Left lung (tissue), 10 donors: ENCODE results near the gene BACH2. TPM values are rescaled to one million over a fixed set of nuclear protein-coding genes. Genes with fewer than 3 reads are reported as not detected.

ENCODE experiments used
- ATAC-seq: fragments of 200-7000 bp; cut with Tn5 transposase; one replicate; pipeline ENCODE4 v1.9.1; 2020; ENCODE audit warnings: moderate library complexity
- DNase-seq, 4 donors: peaks; one replicate each; pipeline ENCODE4 v3.0.0-alpha.2; 2013 to 2020
- H3K27ac ChIP-seq, 2 donors: fragments of 200-600 bp; sonication (generic) in 1 of 2; one replicate each; pipeline versions ENCODE4 v1.5.0 to v1.8.0; 2020 to 2021
- H3K27me3 ChIP-seq, 2 donors: fragments of 200-600 bp; sonication (generic) in 1 of 2; one replicate each; pipeline versions ENCODE4 v1.5.0 to v1.8.0; 2020 to 2021
- H3K36me3 ChIP-seq, 2 donors: fragments of 200-600 bp; sonication (generic) in 1 of 2; one replicate each; pipeline versions ENCODE4 v1.5.0 to v1.8.0; 2020 to 2021
- H3K4me1 ChIP-seq, 2 donors: fragments of 200-600 bp; one replicate each; pipeline ENCODE4 v1.8.0; 2021
- H3K4me3 ChIP-seq, 2 donors: fragments of 200-600 bp; sonication (generic) in 1 of 2; one replicate each; pipeline versions ENCODE4 v1.5.0 to v1.8.0; 2020 to 2021; ENCODE audit warnings: mild to moderate bottlenecking in 1 of 2
- H3K9me3 ChIP-seq, 2 donors: fragments of 200-600 bp; sonication (generic) in 1 of 2; one replicate each; pipeline versions ENCODE4 v1.5.0 to v1.8.0; 2020 to 2021
- intact Hi-C, 2 donors: fragments of 100-400 bp; cut with DNase I; formaldehyde crosslinking; loops; one replicate each; pipeline versions ENCODE4 v1.11.2 to v1.14.2; 2022
- polyA plus RNA-seq, 6 donors: library from polyadenylated mRNA; unstranded; fragments of 120-200 nt; gene quantifications; one replicate each; pipeline ENCODE4 v1.2.1, GENCODE V29; 2013; ENCODE audit not compliant: insufficient read length in 6 of 6
- total RNA-seq, 2 donors: library from RNA; stranded (reverse); fragmentation: NEBNext Ultra II Directional; extraction: Animal tissue kit (Norgen Biotek cat#: 25700); gene quantifications; one replicate each; pipeline ENCODE4 v1.2.1, GENCODE V29; 2021
- TF ChIP-seq, protein P1 (sequence below), 2 donors: fragments of 200-600 bp; sonication (generic) in 1 of 2; IDR thresholded peaks; one replicate each; pipeline versions ENCODE4 v1.5.0 to v1.8.0; 2021; ENCODE audit warnings: antibody characterized with exemption in 2 of 2
- donor health status: DM: no; HTN: yes; CAD: no.
- donor health status: DM: no; HTN: no; CAD: no.

The BACH2 gene
- total and polyA plus RNA-seq, 8 donors, result 3.8 to 10.6 (median 8.9) TPM

DNA sequence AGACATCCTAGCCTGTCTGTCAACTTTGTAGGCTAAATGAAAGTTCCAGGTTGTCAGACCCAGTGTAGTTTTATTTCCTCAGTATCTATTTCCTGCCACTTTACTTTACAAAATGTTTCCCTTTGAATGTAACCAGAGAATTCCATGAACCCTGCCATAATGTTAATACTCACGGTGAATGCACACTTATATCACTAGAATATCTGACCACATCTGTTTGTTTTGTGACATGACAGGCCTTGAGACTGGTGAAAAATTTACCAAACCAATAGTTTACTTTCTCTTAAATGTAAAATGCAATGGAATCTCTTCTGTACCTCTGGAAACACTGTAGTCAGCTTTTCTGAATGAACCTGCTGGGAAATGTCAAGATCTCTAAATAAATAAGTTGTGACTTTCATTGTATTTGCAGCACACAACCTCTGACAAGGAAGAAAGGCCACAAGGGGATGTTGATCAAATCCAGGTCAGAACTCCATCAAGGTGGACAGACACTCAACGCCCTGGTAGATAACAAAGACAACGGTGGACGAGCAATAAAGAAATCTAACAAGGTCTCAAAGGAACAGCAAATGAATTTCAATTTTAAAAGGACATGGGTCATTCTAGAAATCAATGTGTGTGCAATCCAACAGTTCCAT is 59.2 kb downstream of the BACH2 start:
- Histone ChIP-seq H3K9me3 (no peaks in the 10 kb centered on the region), H3K4me1 (no peaks in the 10 kb centered on the region), H3K36me3 (no peaks in the 10 kb centered on the region), H3K27me3 (no peaks in the 10 kb centered on the region), H3K4me3 (no peak overlapping the region), H3K27ac (no peak overlapping the region)
- no peak for ATAC-seq
- TF ChIP-seq, protein P1, sequence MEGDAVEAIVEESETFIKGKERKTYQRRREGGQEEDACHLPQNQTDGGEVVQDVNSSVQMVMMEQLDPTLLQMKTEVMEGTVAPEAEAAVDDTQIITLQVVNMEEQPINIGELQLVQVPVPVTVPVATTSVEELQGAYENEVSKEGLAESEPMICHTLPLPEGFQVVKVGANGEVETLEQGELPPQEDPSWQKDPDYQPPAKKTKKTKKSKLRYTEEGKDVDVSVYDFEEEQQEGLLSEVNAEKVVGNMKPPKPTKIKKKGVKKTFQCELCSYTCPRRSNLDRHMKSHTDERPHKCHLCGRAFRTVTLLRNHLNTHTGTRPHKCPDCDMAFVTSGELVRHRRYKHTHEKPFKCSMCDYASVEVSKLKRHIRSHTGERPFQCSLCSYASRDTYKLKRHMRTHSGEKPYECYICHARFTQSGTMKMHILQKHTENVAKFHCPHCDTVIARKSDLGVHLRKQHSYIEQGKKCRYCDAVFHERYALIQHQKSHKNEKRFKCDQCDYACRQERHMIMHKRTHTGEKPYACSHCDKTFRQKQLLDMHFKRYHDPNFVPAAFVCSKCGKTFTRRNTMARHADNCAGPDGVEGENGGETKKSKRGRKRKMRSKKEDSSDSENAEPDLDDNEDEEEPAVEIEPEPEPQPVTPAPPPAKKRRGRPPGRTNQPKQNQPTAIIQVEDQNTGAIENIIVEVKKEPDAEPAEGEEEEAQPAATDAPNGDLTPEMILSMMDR (IDR thresholded peaks at IDR 0.05), result no peak
- no peak for DNase-seq
- intact Hi-C loops, result loop anchor here in 1 of 2 donors (10.0 kb wide), 1 partner anchor 47 kb away; no protein-coding TSS in a partner anchor

DNA sequence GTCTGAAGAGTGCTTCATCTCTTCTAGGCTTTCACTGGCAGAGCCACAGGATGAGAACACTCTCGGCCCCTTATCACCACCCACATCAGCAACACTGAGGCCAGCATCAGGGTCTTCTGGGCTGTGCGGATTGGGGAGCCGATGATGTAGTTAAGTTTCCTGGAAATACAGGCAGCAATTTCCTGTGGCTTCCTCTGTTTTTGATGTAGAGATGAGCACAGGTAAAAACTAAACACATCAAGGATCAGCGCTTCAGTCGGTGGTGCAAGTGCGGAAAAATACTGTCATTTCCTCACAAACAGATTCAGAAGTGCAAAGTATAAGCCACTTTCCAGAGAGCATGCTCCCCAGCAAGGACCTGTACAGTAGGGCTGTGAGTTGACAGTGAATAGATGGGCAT is 62.6 kb downstream of the BACH2 start:
- no peaks in the 10 kb centered on the region for H3K36me3 ChIP-seq
- H3K27me3 ChIP-seq, result no peaks in the 10 kb centered on the region
- ATAC-seq (no peak), DNase-seq (no peak)
- H3K27ac ChIP-seq, result no peak overlapping the region
- intact Hi-C loops, result loop anchor here in 1 of 2 donors (10.0 kb wide), 1 partner anchor 51 kb away; no protein-coding TSS in a partner anchor
- no peaks in the 10 kb centered on the region for H3K9me3 ChIP-seq
- H3K4me3 ChIP-seq, result no peak overlapping the region
- TF ChIP-seq, protein P1 (IDR thresholded peaks at IDR 0.05), result no peak
- no peaks in the 10 kb centered on the region for H3K4me1 ChIP-seq

DNA sequence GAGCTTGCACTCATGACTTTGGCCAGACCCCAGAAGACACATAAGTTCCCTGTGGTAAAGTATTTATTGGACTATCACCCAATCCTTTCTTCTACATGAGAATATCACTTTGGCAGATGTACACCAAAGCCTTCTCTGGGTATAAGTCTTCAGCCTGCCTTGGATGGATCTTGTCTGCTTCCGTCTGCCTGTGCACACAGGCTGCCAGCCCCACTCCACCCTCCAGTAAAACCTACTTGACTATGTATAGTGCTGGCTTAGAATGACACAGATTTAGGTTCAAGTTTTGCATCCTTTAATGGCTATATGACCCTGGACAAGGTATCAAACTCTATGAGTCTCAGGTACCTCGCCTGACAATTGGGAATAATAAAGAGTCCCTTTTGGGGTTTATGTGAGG is 63.4 kb downstream of the BACH2 start:
- TF ChIP-seq, protein P1 (IDR thresholded peaks at IDR 0.05), result no peak

DNA sequence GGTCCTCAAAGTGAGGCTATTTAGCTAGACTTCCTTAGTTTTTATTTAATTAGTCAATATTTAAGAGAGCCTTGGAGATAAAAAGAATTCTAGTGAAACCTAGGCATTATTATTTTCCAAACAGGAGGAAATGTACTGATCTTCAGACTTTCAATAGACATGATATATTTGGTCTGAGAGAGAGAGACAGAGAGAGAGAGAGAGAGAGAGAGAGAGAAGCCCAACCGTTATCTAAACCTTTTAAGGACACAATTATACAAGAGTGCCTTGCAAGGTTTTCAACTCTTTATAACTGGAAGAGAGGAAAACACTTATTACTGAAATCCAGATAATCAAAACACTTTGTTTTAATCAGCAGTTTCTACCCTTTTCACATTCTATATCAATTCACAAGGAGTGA is 64.8 kb downstream of the BACH2 start:
- intact Hi-C loops, result loop anchor here in 1 of 2 donors (10.0 kb wide), 1 partner anchor 53 kb away; no protein-coding TSS in a partner anchor

More for the DNA sequence above, 63.4 kb downstream of the BACH2 start:
- H3K36me3 ChIP-seq, result no peaks in the 10 kb centered on the region
- no peak overlapping the region for H3K4me3 ChIP-seq
- no peak for ATAC-seq
- H3K27ac ChIP-seq, result no peak overlapping the region
- H3K9me3 ChIP-seq, result no peaks in the 10 kb centered on the region
- H3K27me3 ChIP-seq, result no peaks in the 10 kb centered on the region
- intact Hi-C loops, result loop anchor here in 1 of 2 donors (10.0 kb wide), 1 partner anchor 52 kb away; no protein-coding TSS in a partner anchor
- DNase-seq, result no peak
- H3K4me1 ChIP-seq, result no peaks in the 10 kb centered on the region

DNA sequence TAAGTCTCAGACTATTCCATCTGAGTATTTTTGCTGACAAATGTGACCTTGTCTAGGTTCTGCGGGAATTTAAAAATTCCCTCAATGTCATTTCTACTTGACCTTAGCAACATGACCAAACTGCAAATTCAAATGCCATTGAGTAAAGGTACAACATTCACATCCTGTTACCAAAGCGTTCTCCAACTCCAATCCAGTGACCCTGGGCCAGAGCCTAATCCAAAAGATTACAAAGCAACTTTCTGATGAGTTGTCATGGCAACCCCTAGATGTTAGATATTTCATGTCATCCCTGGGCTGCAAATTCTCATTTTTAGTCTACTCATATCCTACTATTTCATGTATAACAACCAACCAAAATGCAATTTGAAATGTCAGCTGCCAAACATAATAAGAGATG is 65.3 kb downstream of the BACH2 start:
- no peaks in the 10 kb centered on the region for H3K36me3 ChIP-seq
- TF ChIP-seq, protein P1 (IDR thresholded peaks at IDR 0.05), result no peak
- no peak overlapping the region for H3K4me3 ChIP-seq
- H3K27me3 ChIP-seq, result no peaks in the 10 kb centered on the region
- H3K27ac ChIP-seq, result no peak overlapping the region
- no peaks in the 10 kb centered on the region for H3K4me1 ChIP-seq
- no peaks in the 10 kb centered on the region for H3K9me3 ChIP-seq
- DNase-seq (no peak), ATAC-seq (no peak)
- intact Hi-C loops, result loop anchor here in 1 of 2 donors (10.0 kb wide), 1 partner anchor 53 kb away; no protein-coding TSS in a partner anchor

More for the DNA sequence above, 64.8 kb downstream of the BACH2 start:
- Histone ChIP-seq H3K27ac (no peak overlapping the region), H3K27me3 (no peaks in the 10 kb centered on the region), H3K36me3 (no peaks in the 10 kb centered on the region), H3K4me3 (no peak overlapping the region), H3K9me3 (no peaks in the 10 kb centered on the region), H3K4me1 (no peaks in the 10 kb centered on the region)
- DNase-seq (no peak), ATAC-seq (no peak)
- TF ChIP-seq, protein P1 (IDR thresholded peaks at IDR 0.05), result no peak
